ENCODE data around the gene KDM6A.

DNA sequence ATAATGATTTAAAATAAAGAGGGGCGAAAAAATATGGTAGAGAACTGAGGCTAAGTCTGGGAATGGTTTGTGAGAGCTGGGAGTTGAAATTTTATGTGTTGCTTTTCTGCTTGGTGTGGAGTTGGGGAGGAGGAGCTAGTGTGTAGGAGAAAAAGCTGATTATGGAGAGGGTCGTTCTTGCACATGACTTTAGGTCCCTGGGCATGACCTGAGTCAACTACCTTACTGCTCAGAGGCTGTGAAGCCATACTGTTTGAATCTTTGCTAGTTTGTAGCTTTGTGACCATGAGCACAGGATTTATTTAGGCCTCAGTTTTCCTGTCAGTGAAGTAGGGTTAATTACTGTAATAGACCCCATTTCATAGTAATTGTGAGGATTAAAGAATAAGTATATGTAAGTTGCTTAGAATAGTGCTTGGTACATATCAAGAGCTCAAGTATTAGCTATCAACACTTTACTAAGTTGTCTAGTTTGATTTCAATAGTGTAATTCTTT lies 78.6 kb downstream of the KDM6A start:
- no peak for TF ChIP-seq EP300 (IDR thresholded peaks at IDR 0.05; ENCODE audit: borderline replicate concordance)
- TF ChIP-seq YY1 (IDR thresholded peaks at IDR 0.05; ENCODE audit: low read depth), result no peak
- TF ChIP-seq ZBTB7A (IDR thresholded peaks at IDR 0.05; ENCODE audit: low read depth), result no peak
- no peak for TF ChIP-seq EGR1 (IDR thresholded peaks at IDR 0.05)
- TF ChIP-seq, protein P1, sequence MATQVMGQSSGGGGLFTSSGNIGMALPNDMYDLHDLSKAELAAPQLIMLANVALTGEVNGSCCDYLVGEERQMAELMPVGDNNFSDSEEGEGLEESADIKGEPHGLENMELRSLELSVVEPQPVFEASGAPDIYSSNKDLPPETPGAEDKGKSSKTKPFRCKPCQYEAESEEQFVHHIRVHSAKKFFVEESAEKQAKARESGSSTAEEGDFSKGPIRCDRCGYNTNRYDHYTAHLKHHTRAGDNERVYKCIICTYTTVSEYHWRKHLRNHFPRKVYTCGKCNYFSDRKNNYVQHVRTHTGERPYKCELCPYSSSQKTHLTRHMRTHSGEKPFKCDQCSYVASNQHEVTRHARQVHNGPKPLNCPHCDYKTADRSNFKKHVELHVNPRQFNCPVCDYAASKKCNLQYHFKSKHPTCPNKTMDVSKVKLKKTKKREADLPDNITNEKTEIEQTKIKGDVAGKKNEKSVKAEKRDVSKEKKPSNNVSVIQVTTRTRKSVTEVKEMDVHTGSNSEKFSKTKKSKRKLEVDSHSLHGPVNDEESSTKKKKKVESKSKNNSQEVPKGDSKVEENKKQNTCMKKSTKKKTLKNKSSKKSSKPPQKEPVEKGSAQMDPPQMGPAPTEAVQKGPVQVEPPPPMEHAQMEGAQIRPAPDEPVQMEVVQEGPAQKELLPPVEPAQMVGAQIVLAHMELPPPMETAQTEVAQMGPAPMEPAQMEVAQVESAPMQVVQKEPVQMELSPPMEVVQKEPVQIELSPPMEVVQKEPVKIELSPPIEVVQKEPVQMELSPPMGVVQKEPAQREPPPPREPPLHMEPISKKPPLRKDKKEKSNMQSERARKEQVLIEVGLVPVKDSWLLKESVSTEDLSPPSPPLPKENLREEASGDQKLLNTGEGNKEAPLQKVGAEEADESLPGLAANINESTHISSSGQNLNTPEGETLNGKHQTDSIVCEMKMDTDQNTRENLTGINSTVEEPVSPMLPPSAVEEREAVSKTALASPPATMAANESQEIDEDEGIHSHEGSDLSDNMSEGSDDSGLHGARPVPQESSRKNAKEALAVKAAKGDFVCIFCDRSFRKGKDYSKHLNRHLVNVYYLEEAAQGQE (IDR thresholded peaks at IDR 0.05; ENCODE audit: low read depth), result no peak
- no peak for TF ChIP-seq CEBPB (IDR thresholded peaks at IDR 0.05)
- no peak for TF ChIP-seq TAF1 (IDR thresholded peaks at IDR 0.05; ENCODE audit: low read depth)
- no peak for TF ChIP-seq RAD21 (IDR thresholded peaks at IDR 0.05; ENCODE audit: low read depth)
- no peak for TF ChIP-seq NFIC (IDR thresholded peaks at IDR 0.05)
- TF ChIP-seq, protein P2, sequence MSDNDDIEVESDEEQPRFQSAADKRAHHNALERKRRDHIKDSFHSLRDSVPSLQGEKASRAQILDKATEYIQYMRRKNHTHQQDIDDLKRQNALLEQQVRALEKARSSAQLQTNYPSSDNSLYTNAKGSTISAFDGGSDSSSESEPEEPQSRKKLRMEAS (IDR thresholded peaks at IDR 0.05), result no peak
- no peak for TF ChIP-seq TEAD4 (IDR thresholded peaks at IDR 0.05)
- TF ChIP-seq TCF12 (IDR thresholded peaks at IDR 0.05; ENCODE audit: low read depth), result no peak
- no peak for TF ChIP-seq CREB1 (IDR thresholded peaks at IDR 0.05; ENCODE audit: low read depth)
- no peak for TF ChIP-seq FOXM1 (IDR thresholded peaks at IDR 0.05; ENCODE audit: borderline replicate concordance, low read depth)
